Activated B cell treated with CpG ODN at 0.5 μM for 24 hours (primary cell): ENCODE data around the gene ZNF687. TPM values are rescaled to one million over a fixed set of nuclear protein-coding genes. Genes with fewer than 3 reads are reported as not detected.

Experiments used
- ATAC-seq: fragments of 200-7000 bp; cut with Tn5 transposase; one replicate; pipeline ENCODE4 v1.10.0; 2021; ENCODE audit warnings: low read depth, mild to moderate bottlenecking, moderate library complexity
- CTCF ChIA-PET: fragments of 350-600 bp; sonication (Branson Sonifier 250); formaldehyde crosslinking; loops from one replicate; lab custom pipeline; 2021; ENCODE audit warnings: antibody characterized with exemption; lab: Charles Lee
- POLR2A ChIA-PET: fragments of 350-600 bp; sonication (Branson Sonifier 250); formaldehyde crosslinking; loops from one replicate; lab custom pipeline; 2021; ENCODE audit warnings: antibody characterized with exemption; lab: Charles Lee
- DNase-seq: peaks from one replicate; pipeline ENCODE4 v3.0.0; 2022
- H3K27ac Mint-ChIP-seq: one replicate; pipeline ENCODE4 v1.8.0; 2020; ENCODE audit warnings: mixed read lengths
- H3K27me3 Mint-ChIP-seq: one replicate; pipeline ENCODE4 v1.8.0; 2021; ENCODE audit warnings: mixed read lengths
- H3K36me3 Mint-ChIP-seq: one replicate; pipeline ENCODE4 v1.8.0; 2021; ENCODE audit warnings: low read depth, mixed read lengths
- H3K4me1 Mint-ChIP-seq: one replicate; pipeline ENCODE4 v1.8.0; 2021; ENCODE audit warnings: mixed read lengths
- H3K4me3 Mint-ChIP-seq: one replicate; pipeline ENCODE4 v1.8.0; 2020; ENCODE audit warnings: mild to moderate bottlenecking, mixed read lengths
- H3K9me3 Mint-ChIP-seq: one replicate; pipeline ENCODE4 v1.8.0; 2020; ENCODE audit warnings: mixed read lengths
- intact Hi-C: fragments of 100-400 bp; cut with micrococcal nuclease; formaldehyde crosslinking; loops from one replicate; pipeline ENCODE4 v1.15.1; 2024
- total RNA-seq: library from RNA; stranded (reverse); gene quantifications from 2 replicates; pipeline ENCODE4 v1.2.3, GENCODE V29; 2022
- TF ChIP-seq, protein P1 (sequence below): fragments of 200-600 bp; IDR thresholded peaks from one replicate; pipeline ENCODE4 v1.8.0; 2022; ENCODE audit warnings: antibody characterized with exemption, mild to moderate bottlenecking

The ZNF687 gene
- total RNA-seq, 1 donor from 2014 or later, result 40.3 TPM

DNA sequence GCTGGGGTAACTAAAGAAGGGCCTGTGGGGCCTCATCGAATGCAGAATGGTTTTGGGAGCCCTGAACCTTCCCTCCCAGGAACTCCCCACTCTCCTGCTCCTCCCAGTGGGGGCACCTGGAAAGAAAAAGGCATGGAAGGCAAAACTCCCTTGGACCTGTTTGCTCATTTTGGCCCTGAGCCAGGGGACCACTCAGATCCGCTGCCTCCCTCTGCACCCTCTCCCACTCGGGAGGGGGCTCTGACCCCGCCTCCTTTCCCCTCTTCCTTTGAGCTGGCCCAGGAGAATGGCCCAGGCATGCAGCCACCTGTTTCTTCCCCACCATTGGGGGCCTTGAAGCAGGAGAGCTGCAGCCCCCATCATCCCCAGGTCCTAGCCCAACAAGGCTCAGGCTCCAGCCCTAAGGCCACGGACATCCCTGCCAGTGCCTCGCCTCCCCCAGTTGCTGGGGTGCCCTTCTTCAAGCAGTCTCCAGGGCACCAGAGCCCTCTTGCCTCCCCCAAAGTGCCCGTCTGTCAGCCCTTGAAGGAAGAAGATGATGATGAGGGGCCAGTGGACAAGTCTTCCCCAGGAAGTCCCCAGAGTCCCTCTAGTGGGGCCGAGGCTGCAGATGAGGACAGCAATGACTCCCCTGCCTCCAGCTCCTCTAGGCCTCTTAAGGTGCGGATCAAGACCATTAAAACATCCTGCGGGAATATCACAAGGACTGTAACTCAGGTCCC, 4.7 kb downstream of the ZNF687 start:
- peaks cover 71% of the 10 kb centered on the region for H3K36me3 Mint-ChIP-seq
- ChIA-PET CTCF (no interaction called here), POLR2A (interaction anchor here (1.0 kb wide), 1 partner anchor 22 kb away, joined by 3 read pairs; no protein-coding TSS in a partner anchor)
- no peaks in the 10 kb centered on the region for H3K27me3 Mint-ChIP-seq
- intact Hi-C loops, result no loop called here
- TF ChIP-seq, protein P1, sequence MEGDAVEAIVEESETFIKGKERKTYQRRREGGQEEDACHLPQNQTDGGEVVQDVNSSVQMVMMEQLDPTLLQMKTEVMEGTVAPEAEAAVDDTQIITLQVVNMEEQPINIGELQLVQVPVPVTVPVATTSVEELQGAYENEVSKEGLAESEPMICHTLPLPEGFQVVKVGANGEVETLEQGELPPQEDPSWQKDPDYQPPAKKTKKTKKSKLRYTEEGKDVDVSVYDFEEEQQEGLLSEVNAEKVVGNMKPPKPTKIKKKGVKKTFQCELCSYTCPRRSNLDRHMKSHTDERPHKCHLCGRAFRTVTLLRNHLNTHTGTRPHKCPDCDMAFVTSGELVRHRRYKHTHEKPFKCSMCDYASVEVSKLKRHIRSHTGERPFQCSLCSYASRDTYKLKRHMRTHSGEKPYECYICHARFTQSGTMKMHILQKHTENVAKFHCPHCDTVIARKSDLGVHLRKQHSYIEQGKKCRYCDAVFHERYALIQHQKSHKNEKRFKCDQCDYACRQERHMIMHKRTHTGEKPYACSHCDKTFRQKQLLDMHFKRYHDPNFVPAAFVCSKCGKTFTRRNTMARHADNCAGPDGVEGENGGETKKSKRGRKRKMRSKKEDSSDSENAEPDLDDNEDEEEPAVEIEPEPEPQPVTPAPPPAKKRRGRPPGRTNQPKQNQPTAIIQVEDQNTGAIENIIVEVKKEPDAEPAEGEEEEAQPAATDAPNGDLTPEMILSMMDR, result no peak
- no peak overlapping the region for H3K27ac Mint-ChIP-seq
- no peaks in the 10 kb centered on the region for H3K9me3 Mint-ChIP-seq
- DNase-seq (no peak), ATAC-seq (no peak)
- peaks cover 31% of the 10 kb centered on the region for H3K4me1 Mint-ChIP-seq
- no peak overlapping the region for H3K4me3 Mint-ChIP-seq

DNA sequence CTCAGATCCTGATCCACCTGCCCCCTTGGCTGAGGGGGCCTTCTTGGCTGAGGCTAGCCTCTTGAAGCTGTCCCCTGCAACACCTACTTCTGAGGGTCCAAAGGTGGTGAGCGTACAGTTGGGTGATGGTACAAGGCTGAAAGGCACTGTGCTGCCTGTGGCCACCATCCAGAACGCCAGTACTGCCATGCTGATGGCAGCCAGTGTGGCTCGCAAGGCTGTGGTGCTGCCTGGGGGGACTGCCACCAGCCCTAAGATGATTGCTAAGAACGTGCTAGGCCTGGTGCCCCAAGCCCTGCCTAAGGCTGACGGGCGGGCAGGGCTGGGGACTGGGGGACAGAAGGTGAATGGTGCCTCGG, 5.2 kb downstream of the ZNF687 start:
- no peaks in the 10 kb centered on the region for H3K27me3 Mint-ChIP-seq
- intact Hi-C loops, result no loop called here
- POLR2A ChIA-PET, result no interaction called here
- H3K4me3 Mint-ChIP-seq, result no peak overlapping the region
- no peak for DNase-seq
- no peaks in the 10 kb centered on the region for H3K9me3 Mint-ChIP-seq
- TF ChIP-seq, protein P1, result no peak
- peaks cover 31% of the 10 kb centered on the region for H3K4me1 Mint-ChIP-seq
- ATAC-seq, result no peak
- H3K36me3 Mint-ChIP-seq, result peaks cover 72% of the 10 kb centered on the region
- CTCF ChIA-PET, result no interaction called here
- H3K27ac Mint-ChIP-seq, result no peak overlapping the region

DNA sequence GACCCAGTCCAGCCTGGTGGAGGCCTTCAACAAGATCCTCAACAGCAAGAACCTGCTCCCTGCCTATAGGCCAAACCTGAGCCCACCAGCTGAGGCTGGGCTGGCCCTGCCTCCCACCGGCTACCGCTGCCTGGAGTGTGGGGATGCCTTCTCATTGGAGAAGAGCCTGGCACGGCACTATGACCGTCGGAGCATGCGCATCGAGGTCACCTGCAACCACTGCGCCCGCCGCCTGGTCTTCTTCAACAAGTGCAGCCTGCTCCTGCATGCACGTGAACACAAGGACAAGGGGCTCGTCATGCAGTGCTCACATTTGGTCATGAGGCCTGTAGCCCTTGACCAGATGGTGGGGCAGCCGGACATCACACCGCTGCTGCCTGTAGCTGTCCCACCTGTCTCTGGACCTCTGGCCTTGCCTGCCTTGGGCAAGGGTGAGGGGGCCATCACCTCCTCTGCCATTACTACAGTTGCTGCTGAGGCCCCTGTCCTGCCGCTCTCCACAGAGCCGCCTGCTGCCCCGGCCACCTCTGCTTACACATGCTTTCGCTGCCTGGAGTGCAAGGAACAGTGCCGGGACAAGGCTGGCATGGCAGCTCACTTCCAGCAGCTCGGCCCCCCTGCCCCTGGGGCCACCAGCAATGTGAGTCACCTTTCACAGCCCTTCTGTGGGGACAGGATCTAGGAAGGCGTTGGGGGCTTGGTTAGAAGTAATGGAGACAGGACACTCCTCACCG, 5.8 kb downstream of the ZNF687 start:
- ChIA-PET CTCF (no interaction called here), POLR2A (interaction anchor here (1.6 kb wide), 1 partner anchor 10 kb away, joined by 6 read pairs; no protein-coding TSS in a partner anchor)
- H3K27ac Mint-ChIP-seq, result peak overlapping the region; percentile 27
- no peak overlapping the region for H3K4me3 Mint-ChIP-seq
- ATAC-seq (no peak), DNase-seq (no peak)
- H3K27me3 Mint-ChIP-seq, result no peaks in the 10 kb centered on the region
- H3K4me1 Mint-ChIP-seq, result peaks cover 34% of the 10 kb centered on the region
- peaks cover 78% of the 10 kb centered on the region for H3K36me3 Mint-ChIP-seq
- TF ChIP-seq, protein P1, result no peak
- H3K9me3 Mint-ChIP-seq, result no peaks in the 10 kb centered on the region
- intact Hi-C loops, result no loop called here

DNA sequence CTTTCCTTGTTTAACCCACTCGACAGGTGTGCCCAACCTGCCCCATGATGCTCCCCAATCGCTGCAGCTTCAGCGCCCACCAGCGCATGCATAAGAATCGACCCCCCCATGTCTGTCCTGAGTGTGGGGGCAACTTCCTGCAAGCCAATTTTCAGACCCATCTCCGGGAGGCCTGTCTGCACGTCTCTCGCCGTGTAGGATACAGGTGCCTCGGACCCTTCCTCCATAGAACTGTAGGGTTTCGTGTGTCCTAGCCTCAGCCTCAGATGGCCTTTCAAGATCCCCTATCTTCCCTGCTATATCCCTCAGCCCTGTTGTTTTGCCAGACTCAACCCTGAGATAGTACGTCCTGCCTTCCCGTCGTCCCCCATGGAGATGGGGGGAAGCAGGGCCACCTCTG, 6.4 kb downstream of the ZNF687 start:
- Mint-ChIP-seq H3K27ac (peak overlapping the region; percentile 27), H3K36me3 (peaks cover 81% of the 10 kb centered on the region), H3K27me3 (no peaks in the 10 kb centered on the region), H3K4me3 (no peak overlapping the region), H3K9me3 (no peaks in the 10 kb centered on the region), H3K4me1 (peaks cover 30% of the 10 kb centered on the region)
- POLR2A ChIA-PET, result interaction anchor here (1.6 kb wide), 1 partner anchor 11 kb away, joined by 6 read pairs; no protein-coding TSS in a partner anchor
- TF ChIP-seq, protein P1, result no peak
- ATAC-seq (no peak), DNase-seq (no peak)
- CTCF ChIA-PET, result no interaction called here
- intact Hi-C loops, result no loop called here
